ENCODE results near the gene MEAF6. TPM values are rescaled to one million over a fixed set of nuclear protein-coding genes. Genes with fewer than 3 reads are reported as not detected.

The MEAF6 gene
- total RNA-seq, 1 donor from 2014 or later, result 12.3 TPM

- Histone ChIP-seq H3K27me3 (no peaks in the 10 kb centered on the region), H3K27ac (no peak overlapping the region), H3K9me3 (no peaks in the 10 kb centered on the region), H3K4me1 (no peaks in the 10 kb centered on the region), H3K36me3 (peaks cover 0 to 3% of the 10 kb centered on the region in 2 donors), H3K4me3 (no peak overlapping the region)
- intact Hi-C loops (cut with DNase I), result no loop called here
- no peak for DNase-seq (ENCODE audit: low spot score in 2 of 2)
- no peak for TF ChIP-seq CTCF (IDR thresholded peaks at IDR 0.05)
Observed at GRCh38 chr1:37461698-37462436, 52.7 kb downstream of the MEAF6 start.

- H3K4me1 ChIP-seq, result no peaks in the 10 kb centered on the region
- H3K27ac ChIP-seq, result no peak overlapping the region
- DNase-seq (ENCODE audit: low spot score in 2 of 2), result no peak
- no peaks in the 10 kb centered on the region for H3K9me3 ChIP-seq
- H3K4me3 ChIP-seq, result no peak overlapping the region
- H3K36me3 ChIP-seq, result no peaks in the 10 kb centered on the region
- intact Hi-C loops (cut with DNase I), result no loop called here
- TF ChIP-seq CTCF (IDR thresholded peaks at IDR 0.05), result no peak
- H3K27me3 ChIP-seq, result no peaks in the 10 kb centered on the region
Observed at GRCh38 chr1:37458551-37458950, 56.0 kb downstream of the MEAF6 start.

GRCh38 chr1:37456614-37457013 is 58.0 kb downstream of the MEAF6 start:
- Histone ChIP-seq H3K4me3 (no peak overlapping the region), H3K36me3 (no peaks in the 10 kb centered on the region), H3K4me1 (no peaks in the 10 kb centered on the region), H3K9me3 (no peaks in the 10 kb centered on the region), H3K27me3 (no peaks in the 10 kb centered on the region), H3K27ac (peak overlapping the region in 1 of 2 donors; percentile 9)
- intact Hi-C loops (cut with DNase I), result no loop called here
- no peak for TF ChIP-seq CTCF (IDR thresholded peaks at IDR 0.05)
- DNase-seq (ENCODE audit: low spot score in 2 of 2), result no peak

GRCh38 chr1:37455516-37455915 is 59.0 kb downstream of the MEAF6 start:
- intact Hi-C loops (cut with DNase I), result loop anchor here (1.0 kb wide), 2 partner anchors 16 to 32 kb away; no protein-coding TSS in a partner anchor
- H3K9me3 ChIP-seq, result no peaks in the 10 kb centered on the region
- peak overlapping the region; percentile 68 to 72 for H3K27ac ChIP-seq
- no peaks in the 10 kb centered on the region for H3K27me3 ChIP-seq
- peak overlapping the region in 1 of 2 donors; percentile 47 for H3K4me3 ChIP-seq
- H3K36me3 ChIP-seq, result no peaks in the 10 kb centered on the region
- TF ChIP-seq CTCF (IDR thresholded peaks at IDR 0.05), result no peak
- no peak for DNase-seq (ENCODE audit: low spot score in 2 of 2)
- H3K4me1 ChIP-seq, result no peaks in the 10 kb centered on the region

GRCh38 chr1:37453647-37454046 is 60.9 kb downstream of the MEAF6 start:
- intact Hi-C loops (cut with DNase I), result loop anchor here (5.0 kb wide), 1 partner anchor 229 kb away; no protein-coding TSS in a partner anchor
- Histone ChIP-seq H3K9me3 (no peaks in the 10 kb centered on the region), H3K4me3 (no peak overlapping the region), H3K27me3 (no peaks in the 10 kb centered on the region), H3K27ac (peak overlapping the region in 1 of 2 donors; percentile 68), H3K36me3 (no peaks in the 10 kb centered on the region), H3K4me1 (no peaks in the 10 kb centered on the region)
- TF ChIP-seq CTCF (IDR thresholded peaks at IDR 0.05), result no peak
- DNase-seq (ENCODE audit: low spot score in 2 of 2), result no peak
